ENCODE results near the gene RHOF. TPM values are rescaled to one million over a fixed set of nuclear protein-coding genes. Genes with fewer than 3 reads are reported as not detected.
A peak's percentile ranks its signal among the peaks of the same experiment; 100 is the strongest.

RHOF gene
- total RNA-seq, 1 donor from 2014 or later: 2.3 TPM

DNA sequence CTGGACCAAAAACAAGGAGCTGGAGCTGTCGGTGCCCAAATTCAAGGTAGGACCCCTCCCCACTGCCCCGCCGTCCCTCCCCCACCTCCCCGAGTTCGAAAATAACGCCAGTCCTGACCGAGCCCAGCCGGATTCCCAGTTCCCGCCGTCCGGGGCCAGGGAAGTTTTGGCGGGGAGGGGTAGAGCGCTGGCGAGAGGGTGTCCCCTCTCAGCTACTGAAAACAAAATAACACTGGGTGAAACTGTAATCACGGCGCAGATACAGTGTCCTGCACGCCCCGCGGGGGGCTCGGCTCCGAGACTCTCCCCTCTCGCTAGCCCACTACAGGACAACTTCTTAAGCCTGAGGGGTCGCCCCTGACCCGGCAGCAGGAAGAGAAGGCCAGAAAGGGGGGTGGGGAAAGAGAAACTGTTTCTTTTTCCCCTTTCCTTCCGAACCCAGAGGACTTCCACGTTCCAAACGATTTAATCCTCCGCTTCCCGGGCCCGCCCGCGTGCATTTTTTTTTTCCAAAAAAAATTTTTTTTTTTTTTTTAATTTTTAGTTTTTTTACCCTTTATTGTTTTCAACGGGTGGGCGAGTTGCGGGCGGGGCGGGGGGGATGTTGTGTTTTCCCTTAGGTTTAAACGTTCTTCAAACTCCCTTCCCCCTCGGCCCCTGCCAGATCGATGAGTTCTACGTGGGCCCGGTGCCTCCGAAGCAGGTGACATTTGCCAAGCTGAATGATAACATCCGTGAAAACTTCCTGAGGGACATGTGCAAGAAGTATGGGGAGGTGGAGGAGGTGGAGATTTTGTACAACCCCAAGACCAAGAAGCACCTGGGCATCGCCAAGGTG is 11.9 kb upstream of the RHOF start:
- peak in 1 of 2 donors; percentile 24 for DNase-seq (ENCODE audit: low read depth in 2 of 2)

DNA sequence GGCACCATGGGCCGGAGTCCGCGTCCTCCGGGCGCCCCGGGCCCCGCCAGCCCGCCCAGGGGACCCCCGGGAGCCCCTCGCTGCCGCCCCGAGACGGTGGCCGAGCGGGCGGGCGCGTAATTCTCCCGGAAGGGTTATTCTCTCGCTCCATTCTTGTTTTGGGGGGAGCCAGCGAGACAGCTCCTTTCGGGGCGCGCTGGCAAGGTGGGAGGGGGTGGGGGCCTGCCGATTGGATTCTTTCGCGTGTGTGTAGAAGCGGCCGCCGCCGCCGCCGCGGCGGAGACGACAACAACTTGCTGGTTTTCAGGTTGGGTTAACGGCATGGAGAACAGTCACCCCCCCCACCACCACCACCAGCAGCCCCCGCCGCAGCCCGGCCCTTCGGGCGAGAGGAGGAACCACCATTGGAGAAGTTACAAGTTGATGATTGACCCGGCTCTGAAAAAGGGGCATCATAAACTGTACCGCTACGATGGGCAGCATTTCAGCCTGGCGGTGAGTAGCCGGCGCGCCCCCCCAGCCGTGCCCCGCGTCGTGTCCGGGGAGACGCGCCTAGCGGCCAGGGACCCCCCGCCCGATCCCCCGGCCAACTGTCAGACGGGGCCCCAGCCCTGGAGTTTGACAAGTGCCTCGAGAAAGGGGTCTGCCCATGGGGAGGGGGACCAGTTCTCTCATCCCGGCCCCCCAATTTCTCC is 11.1 kb upstream of the RHOF start:
- DNase-seq (ENCODE audit: low read depth in 2 of 2): peak in 1 of 2 donors; percentile 56

DNA sequence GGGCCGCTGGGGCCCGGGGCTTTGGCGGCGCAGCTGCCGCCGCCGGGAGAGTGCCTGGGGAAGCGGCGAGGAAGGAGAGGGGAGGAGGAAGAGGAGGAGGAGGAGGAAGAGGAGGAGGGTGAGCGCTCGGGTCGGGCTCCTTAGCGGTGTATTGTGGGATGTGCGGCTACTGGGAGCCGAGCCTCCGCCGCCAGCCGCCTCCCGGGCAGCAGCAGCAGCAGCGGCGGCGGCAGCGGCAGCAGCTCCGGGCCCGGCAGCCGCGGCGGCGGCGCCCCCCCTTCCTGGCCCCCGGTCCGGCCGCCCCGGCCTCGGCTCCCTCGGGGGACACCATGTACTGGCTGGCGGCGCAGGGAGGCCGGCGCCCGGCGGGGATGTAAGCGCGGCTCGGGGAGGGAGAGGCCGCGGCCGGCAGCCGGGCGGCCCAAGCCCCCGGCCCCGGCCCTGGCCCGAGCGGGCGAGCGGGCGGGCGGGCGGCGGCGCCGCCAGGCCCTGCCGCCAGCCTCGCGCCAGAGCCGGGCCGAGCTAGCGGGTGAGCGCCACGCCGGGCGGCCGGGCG is 10.5 kb upstream of the RHOF start, which contains the start of gene SETD1B:
Gene SETD1B (plus strand): TSS at position 149 of the 556 bp plus-strand sequence. CDS start 729 bp downstream, outside the sequence.
- peak in 1 of 2 donors; percentile 65 for DNase-seq (ENCODE audit: low read depth in 2 of 2)

DNA sequence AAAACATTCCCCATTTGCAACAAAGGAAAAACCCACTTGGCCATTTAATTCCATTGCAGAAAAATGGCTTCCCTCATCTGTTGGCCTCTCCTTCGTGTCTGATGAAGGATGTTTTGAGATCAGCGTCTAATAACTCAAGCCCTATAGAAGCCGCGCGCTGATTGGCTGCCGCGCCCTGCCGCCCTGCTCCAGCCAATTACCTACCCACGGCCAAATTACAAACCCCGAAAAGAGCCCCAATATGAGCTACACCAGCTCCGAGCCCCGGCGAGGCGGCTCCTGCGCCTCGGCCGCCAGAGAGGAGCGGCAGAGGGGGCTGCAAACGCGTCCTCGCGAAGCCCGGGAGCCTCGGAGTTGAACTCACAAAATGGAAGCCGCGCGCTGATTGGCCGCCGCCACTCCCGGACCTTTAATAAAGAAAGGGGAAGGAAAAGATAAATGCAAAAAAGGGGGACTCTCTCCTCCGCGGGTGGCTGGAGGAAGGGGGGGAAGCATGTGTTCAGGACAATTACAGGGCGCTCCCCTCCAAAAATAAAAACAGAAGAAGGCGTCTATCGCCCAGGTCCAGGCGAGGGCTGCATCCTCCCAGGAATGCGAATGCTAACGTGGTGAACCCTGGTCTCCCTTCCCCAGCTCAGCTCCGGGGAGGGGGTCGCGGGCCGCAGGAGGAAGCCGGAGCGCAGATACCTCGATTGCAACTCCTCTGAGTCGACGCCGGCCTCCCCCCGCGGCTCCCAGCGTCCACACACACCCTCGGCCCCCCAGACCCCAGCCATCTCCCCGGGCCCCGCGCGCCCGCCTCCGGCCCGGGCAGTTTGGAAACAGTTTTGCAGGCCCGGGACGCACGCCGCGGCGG is 9.6 kb upstream of the RHOF start:
- peak; percentile 86 to 94 for DNase-seq (ENCODE audit: low read depth in 2 of 2)

DNA sequence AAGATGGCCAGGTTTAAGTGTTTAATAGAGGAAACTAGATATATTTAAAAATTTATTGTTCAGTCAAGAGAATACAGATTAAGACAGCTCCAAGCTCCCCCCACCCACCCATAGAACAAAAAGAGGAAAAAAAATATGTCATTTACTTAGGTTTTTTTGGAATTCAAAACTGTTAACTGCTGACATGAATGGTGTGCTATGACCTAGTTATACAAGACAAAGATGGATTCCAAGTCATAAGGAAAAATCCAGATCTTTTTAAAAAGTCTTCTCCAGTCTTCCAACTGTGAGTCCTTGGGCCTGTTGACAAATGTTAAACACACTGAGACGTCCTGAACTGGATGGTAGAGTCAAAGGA is 9.0 kb upstream of the RHOF start:
- no peak for DNase-seq (ENCODE audit: low read depth in 2 of 2)

DNA sequence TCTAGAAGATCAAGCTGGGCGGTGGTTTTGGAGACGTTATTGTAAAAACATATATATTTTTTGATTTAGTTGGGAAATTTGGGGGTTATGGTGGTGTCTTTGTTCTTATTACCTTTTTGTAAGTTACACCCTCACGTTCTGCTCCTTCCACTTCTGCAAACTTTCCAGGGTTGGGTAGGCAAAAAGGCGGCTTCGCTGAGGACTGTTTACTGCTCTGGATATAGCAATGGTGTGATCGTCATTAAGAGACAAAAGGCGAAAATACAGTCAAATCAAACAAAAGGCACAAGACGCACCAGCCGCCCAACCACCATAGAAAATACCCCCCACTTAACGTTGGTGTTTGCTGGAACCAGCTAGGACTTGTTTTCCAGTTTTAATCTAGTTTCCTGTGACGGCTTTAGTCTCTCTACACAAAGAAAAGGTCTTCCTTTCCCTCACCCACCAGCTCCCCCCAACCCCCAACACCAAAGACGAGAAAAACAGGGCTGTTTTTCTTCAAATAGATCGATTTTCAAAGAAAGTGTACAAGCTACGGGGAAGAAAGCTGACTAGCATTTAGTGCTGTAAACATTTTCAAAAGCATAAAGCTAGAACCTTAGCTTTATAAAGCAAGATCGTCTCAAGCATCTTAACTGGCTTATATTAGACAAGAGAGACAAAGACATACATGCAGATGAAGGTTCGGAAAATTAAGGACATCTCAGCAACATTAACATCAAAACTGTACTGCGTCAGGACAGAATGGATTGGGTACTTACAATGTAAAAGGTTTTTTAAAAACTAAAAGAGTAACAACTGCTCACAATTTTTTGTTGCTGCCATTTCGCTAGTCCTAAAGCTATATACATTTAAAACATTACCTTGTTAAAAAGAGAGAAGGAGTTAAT is 8.4 kb upstream of the RHOF start:
- DNase-seq (ENCODE audit: low read depth in 2 of 2): peak in 1 of 2 donors; percentile 80

DNA sequence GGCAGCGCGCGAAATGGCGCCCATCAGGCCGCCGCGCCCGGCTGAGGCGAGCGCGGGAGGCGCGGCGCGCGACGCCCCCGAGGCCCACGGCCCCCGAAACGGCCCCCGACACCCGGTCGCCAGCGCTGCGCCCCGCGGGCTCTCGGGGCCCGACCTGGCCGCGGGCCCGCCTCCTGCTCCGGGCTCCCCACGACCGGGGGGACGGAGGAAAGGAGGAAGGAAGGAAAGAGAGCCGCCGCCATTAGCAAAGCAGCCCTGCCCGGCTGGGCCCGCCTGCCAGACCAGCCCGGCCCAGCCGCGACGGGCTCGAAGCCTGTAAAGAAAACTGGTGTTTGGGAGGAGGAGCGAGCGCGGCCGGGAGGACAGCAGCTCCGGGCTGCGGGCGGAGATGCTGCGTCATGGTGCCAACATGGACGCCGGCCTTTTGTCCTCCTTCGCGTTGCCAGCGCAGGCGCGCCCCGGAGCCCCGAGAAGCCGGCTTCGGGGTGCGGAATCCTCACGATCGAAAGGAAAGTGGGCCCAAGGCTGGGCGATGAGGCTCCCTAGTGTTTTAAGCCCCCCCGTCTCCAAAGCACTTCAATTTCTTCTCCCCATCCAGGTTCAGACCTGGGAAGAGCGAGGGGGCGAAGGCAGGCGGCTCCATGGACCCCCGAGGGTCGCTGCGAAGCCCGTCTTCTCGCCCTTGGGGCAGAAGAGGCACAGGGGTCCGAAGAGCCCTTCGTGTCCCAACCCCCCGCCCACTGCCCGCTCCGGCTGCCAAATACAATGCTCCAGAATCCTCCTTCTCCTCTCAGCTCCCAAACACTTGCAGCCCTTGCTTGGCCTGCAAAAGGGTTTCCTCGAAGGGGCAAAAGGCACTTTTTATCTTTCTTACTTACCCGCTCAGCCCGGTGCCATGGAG is 7.5 kb upstream of the RHOF start:
- DNase-seq (ENCODE audit: low read depth in 2 of 2): peak in 1 of 2 donors; percentile 75

DNA sequence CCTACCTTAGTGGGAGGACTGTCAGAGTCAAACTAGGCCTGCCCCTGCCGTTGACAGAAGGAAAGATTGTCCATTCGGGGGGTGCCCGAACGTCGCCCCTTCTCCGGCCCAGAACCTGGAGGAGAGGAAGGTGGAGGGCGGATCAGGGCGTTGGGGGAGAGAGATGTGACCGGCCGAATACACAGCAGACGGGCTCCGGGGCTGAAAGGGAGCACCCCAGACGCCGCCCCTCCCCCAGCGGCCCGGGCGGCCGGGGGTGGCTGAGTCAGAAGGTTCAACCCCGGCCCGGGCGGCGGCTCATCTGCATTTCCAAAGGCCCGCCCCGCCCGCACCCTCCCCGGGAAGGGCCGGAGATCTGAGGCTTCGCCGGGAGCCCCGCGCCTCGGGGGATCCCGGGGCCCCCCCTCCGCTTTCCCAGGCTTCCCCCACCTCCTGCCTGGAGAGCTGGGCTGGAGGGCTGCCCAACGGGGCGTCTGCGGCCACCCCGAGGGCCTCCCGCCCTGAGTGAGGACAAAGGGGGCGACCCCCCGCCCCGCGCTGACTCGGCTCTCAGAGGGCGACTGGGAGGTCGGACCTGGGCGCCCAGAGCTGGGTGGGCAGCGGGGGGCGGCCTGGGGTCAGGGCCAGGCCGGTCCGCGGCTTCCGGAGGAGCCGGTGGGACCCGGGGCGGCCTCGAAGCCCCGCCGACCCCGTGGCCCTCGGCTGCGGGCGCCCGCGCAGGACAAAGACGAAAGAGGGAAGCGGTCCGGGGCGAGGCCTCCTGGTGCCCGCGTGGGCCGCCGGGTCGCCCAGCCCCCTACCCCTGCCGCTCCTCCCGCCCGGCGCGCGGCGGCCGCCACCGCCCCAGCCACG is 6.6 kb upstream of the RHOF start:
- peak in 1 of 2 donors; percentile 84 for DNase-seq (ENCODE audit: low read depth in 2 of 2)

DNA sequence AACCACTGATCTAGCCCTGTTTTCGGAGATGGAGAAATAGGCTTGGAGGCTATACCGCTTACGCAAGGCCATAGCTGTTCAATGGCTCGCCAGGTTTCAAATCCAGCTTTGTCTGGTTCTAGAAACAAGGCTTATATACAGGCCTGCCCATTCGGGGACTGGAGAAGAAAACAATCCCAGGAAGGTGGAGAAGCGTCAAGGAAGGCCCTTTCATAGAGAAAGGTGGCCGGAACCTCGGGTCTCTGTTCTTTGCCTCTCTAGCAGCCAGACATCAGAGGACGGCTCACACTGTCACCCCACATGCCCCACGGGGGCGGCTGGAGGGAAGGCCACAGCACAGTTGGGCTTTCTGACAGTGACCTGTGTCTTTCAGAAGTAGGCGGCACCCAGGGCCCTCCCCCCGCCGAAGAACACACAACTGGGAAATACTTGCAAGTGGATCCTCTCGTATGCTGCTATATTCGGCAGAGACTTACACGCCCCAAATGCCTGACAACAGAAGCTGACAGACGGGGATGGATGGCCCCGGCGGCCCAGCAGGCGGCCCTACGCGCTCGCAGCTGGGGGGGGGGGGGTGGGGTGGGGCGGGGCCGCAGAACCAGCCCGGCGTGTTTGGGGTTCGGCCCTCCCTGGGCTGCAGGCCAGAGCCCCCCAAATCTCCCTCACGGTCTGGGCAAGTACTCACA is 5.8 kb upstream of the RHOF start:
- peak in 1 of 2 donors; percentile 71 for DNase-seq (ENCODE audit: low read depth in 2 of 2)

DNA sequence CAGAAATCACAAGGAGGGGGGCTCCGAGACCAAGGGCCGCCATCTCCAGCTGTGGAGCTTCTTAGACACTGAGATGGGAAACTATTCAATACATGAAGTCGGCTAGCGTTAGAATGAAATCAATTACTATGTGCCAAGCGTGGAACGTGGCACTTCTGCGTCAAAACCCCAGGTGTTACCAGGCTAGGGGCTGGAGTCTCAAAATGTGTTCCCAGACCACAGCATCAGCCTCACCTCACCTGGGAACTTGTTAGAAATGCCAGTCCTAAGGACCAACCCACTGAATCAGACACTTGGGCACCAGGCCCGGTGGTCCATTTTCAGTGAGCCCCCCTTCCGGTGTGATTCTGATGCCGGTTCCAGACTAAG is 5.3 kb upstream of the RHOF start:
- DNase-seq (ENCODE audit: low read depth in 2 of 2): no peak

DNA sequence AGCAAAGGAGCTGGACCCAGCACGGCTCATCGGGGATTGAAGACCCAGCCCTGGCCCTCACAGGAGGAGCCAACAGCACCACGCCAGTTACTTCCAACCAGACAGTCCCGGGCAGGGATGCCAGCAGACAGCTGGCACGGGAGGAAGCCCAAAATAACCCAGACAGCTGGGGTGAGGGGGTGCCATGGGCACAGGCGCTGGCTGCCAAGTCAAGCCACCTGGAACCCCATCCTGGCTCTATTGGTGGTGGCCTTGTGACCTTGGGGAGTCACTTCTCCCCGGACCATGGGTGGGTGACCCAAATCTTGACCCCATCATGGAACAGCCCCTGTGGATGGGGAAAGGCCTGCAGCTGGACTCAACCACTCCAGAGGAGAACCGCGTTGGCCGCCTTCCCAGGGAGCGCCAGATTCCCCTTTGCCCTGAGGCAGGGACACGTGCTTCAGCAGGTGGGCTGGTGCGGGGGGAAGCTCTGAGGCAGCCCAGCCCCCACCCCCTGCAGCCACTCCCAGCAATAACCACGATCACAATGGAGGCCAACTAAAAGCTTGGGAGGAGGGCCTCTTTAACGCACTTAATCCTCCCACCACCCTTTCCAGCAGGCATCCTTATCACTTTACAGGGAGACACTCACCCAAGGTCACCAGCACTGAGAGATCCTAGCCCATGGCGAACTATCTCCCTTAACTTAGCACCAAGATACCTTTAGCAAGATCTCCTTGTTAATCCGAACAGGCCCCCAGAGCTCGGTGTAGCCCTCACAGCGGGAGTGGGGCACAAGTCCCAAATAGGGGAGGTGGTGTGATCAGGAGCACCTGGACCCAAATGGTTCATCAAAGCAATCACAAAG is 4.7 kb upstream of the RHOF start:
- DNase-seq (ENCODE audit: low read depth in 2 of 2): peak in 1 of 2 donors; percentile 58

DNA sequence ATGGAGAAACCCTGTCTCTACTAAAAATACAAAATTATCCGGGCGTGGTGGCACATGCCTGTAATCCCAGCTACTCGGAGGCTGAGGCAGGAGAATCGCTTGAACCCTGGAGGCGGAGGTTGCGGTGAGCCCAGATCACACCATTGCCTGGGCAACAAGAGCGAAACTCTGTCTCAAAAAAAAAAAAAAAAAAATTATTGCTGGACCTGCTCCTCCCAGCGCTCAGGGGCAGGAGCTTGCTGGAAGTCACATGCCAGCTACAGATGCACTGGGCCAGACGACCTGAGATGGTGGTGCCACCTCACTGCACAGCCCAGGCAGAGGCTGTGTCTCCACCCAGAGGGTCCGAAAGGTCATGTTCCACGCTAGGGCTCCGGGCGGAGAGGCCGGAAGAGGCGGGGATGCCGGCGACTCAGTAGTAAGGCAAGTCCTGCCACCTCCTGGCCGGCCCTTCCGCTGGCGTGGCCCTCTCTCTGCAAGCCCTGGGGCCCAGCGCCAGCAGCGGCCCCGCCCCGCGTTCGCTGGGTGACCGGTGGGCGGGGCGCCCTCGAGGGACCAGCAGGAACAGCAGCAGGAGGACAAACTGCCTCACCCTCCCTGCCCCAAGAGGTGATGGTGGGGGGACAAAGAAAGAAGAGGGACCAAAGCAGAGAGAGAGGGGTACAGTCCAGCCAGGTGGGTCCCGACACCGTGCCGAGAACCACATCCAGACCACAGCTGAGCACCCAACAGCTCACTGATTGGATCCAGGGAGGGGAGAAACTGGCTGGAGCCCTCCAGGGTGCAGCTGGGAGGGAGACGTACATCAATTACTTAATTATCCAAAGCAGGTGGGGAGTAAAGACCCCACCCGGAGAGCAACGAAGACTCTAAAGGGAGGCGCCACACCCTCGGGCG is 3.6 kb upstream of the RHOF start:
- peak; percentile 73 to 92 for DNase-seq (ENCODE audit: low read depth in 2 of 2)

DNA sequence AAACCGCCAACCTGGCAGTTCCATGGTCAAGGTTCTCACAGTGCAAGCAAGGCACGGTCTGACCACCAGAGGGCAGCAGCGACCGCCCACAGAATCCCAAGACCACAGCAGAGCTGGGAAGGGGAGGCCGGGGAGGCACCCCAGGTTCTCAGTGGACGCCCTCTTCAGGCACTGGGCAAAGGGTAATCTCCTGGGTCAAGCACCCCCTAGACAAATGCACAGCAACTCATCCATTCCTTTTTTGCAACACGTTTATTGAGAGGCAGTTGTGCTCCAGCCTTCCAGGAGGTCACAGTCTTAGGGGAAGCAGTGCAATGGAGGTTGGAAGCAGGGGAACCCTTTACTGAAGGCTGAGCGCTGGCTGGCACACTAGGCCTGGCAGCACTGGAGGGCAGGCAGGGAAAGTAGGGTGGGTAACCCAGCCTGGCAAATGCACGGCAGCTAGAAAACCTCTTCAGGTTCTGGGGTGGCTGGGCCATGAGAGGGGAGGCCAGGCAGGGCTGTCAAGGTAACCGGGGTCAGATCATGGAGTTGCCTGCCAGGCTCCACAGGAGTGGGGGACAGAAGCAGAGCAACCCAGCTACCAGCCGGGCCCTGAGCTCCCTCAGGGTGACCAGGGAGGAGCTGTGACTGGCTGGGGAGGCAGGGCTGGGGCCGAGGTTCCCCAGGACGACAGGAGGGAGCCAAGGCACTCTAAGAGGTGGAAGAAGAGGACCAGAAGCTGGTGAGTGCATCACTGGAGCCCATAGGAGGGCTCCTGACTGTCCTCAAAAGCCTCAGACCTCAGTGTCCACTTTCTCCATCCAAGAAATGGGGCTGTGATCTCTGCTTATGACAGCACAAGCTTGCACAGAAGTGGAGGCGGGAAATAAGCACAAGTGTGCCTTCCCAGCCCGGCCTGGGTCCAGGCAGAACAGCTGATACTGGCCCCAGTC is 1.8 kb upstream of the RHOF start:
- peak; percentile 72 to 87 for DNase-seq (ENCODE audit: low read depth in 2 of 2)

DNA sequence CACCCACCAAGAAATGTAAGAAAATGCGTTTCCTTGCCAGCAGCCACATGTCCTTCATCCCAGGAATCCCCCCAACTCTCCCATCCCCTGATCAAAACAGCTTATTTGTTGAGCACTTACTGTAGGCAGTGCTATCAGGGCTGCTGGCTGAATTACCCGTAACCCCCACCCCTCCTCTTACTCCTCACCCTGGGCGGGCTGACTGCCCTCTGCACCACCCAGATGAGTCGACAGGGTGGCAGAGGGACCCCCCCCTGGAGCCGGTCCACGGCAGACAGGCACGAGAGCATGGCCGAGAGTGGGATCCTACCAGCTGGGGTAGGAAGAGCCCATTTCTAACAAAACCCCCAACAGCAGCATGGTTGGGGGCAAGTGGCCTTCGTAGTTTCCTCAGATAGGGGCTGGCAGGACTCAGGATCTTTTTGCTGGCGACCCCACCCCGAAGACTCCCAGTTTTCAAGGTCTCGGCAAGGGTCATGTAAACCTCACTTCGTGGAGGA is 1.1 kb upstream of the RHOF start:
- no peak for DNase-seq (ENCODE audit: low read depth in 2 of 2)
